Left lung (tissue), 10 donors: ENCODE results near the gene WIZ. TPM values are rescaled to one million over a fixed set of nuclear protein-coding genes. Genes with fewer than 3 reads are reported as not detected.
A peak's percentile ranks its signal among the peaks of the same experiment; 100 is the strongest.

Experiments
- ATAC-seq: fragments of 200-7000 bp; cut with Tn5 transposase; one replicate; pipeline ENCODE4 v1.9.1; 2020; ENCODE audit warnings: moderate library complexity
- DNase-seq, 4 donors: peaks; one replicate each; pipeline ENCODE4 v3.0.0-alpha.2; 2013 to 2020
- H3K27ac ChIP-seq, 2 donors: fragments of 200-600 bp; sonication (generic) in 1 of 2; one replicate each; pipeline versions ENCODE4 v1.5.0 to v1.8.0; 2020 to 2021
- H3K27me3 ChIP-seq, 2 donors: fragments of 200-600 bp; sonication (generic) in 1 of 2; one replicate each; pipeline versions ENCODE4 v1.5.0 to v1.8.0; 2020 to 2021
- H3K36me3 ChIP-seq, 2 donors: fragments of 200-600 bp; sonication (generic) in 1 of 2; one replicate each; pipeline versions ENCODE4 v1.5.0 to v1.8.0; 2020 to 2021
- H3K4me1 ChIP-seq, 2 donors: fragments of 200-600 bp; one replicate each; pipeline ENCODE4 v1.8.0; 2021
- H3K4me3 ChIP-seq, 2 donors: fragments of 200-600 bp; sonication (generic) in 1 of 2; one replicate each; pipeline versions ENCODE4 v1.5.0 to v1.8.0; 2020 to 2021; ENCODE audit warnings: mild to moderate bottlenecking in 1 of 2
- H3K9me3 ChIP-seq, 2 donors: fragments of 200-600 bp; sonication (generic) in 1 of 2; one replicate each; pipeline versions ENCODE4 v1.5.0 to v1.8.0; 2020 to 2021
- CTCF ChIP-seq, 2 donors: fragments of 200-600 bp; sonication (generic) in 1 of 2; IDR thresholded peaks; one replicate each; pipeline versions ENCODE4 v1.5.0 to v1.8.0; 2021; ENCODE audit warnings: antibody characterized with exemption in 2 of 2
- intact Hi-C, 2 donors: fragments of 100-400 bp; cut with DNase I; formaldehyde crosslinking; loops; one replicate each; pipeline versions ENCODE4 v1.11.2 to v1.14.2; 2022
- polyA plus RNA-seq, 6 donors: library from polyadenylated mRNA; unstranded; fragments of 120-200 nt; gene quantifications; one replicate each; pipeline ENCODE4 v1.2.1, GENCODE V29; 2013; ENCODE audit not compliant: insufficient read length in 6 of 6
- total RNA-seq, 2 donors: library from RNA; stranded (reverse); fragmentation: NEBNext Ultra II Directional; extraction: Animal tissue kit (Norgen Biotek cat#: 25700); gene quantifications; one replicate each; pipeline ENCODE4 v1.2.1, GENCODE V29; 2021
- donor health status: DM: no; HTN: yes; CAD: no.
- donor health status: DM: no; HTN: no; CAD: no.

The WIZ gene
- total and polyA plus RNA-seq, 8 donors = 21.5 to 36.4 (median 29.7) TPM

GRCh38 chr19:15453091-15453578 lies 3.4 kb upstream of the WIZ start:
- H3K4me3 ChIP-seq = peak overlapping the region; percentile 29
- intact Hi-C loops = no loop called here
- H3K27me3 ChIP-seq = peaks cover 11 to 37% of the 10 kb centered on the region in 2 donors
- ATAC-seq (peak; percentile 43), DNase-seq (peak in 1 of 4 donors; percentile 80)
- peaks cover 0 to 56% of the 10 kb centered on the region in 2 donors for H3K36me3 ChIP-seq
- TF ChIP-seq CTCF (IDR thresholded peaks at IDR 0.05) = no peak
- H3K9me3 ChIP-seq = no peaks in the 10 kb centered on the region
- H3K27ac ChIP-seq = no peak overlapping the region
- H3K4me1 ChIP-seq = peaks cover 6 to 11% of the 10 kb centered on the region in 2 donors

- TF ChIP-seq CTCF (IDR thresholded peaks at IDR 0.05) = no peak
These were observed 2.6 kb upstream of the WIZ start for GRCh38 chr19:15452111-15453047.

GRCh38 chr19:15450528-15450890 lies 753 bp upstream of the WIZ start:
- peaks cover 6% of the 10 kb centered on the region in 2 donors for H3K4me1 ChIP-seq
- H3K27ac ChIP-seq = peak overlapping the region in 1 of 2 donors; percentile 84
- peaks cover 0 to 10% of the 10 kb centered on the region in 2 donors for H3K27me3 ChIP-seq
- peaks cover 0 to 31% of the 10 kb centered on the region in 2 donors for H3K36me3 ChIP-seq
- no peak for DNase-seq
- H3K9me3 ChIP-seq = no peaks in the 10 kb centered on the region
- no peak for TF ChIP-seq CTCF (IDR thresholded peaks at IDR 0.05)
- intact Hi-C loops = no loop called here
- H3K4me3 ChIP-seq = no peak overlapping the region
- no peak for ATAC-seq

More at GRCh38 chr19:15452111-15453047, 2.6 kb upstream of the WIZ start:
- Histone ChIP-seq H3K9me3 (no peaks in the 10 kb centered on the region), H3K36me3 (peaks cover 0 to 49% of the 10 kb centered on the region in 2 donors), H3K4me3 (peak overlapping the region; percentile 29), H3K27me3 (peaks cover 4 to 29% of the 10 kb centered on the region in 2 donors), H3K27ac (no peak overlapping the region), H3K4me1 (peaks cover 6 to 11% of the 10 kb centered on the region in 2 donors)
- ATAC-seq (peak; percentile 74), DNase-seq (peak; percentile 56 to 86 (median 80))
- intact Hi-C loops = no loop called here

- peaks cover 6% of the 10 kb centered on the region in 2 donors for H3K4me1 ChIP-seq
- intact Hi-C loops = no loop called here
These were observed 757 bp downstream of the WIZ start for GRCh38 chr19:15448778-15449619.

More at GRCh38 chr19:15448778-15449619, 757 bp downstream of the WIZ start:
- Histone ChIP-seq H3K4me3 (peak overlapping the region; percentile 54 to 60), H3K9me3 (no peaks in the 10 kb centered on the region), H3K36me3 (peaks cover 0 to 16% of the 10 kb centered on the region in 2 donors), H3K27me3 (no peaks in the 10 kb centered on the region), H3K27ac (peak overlapping the region in 1 of 2 donors; percentile 84)
- ATAC-seq (no peak), DNase-seq (peak in 1 of 4 donors; percentile 81)
- TF ChIP-seq CTCF (IDR thresholded peaks at IDR 0.05) = no peak
